GM23338 (cell line): ENCODE measurements around the gene STIM2. TPM values are rescaled to one million over a fixed set of nuclear protein-coding genes. Genes with fewer than 3 reads are reported as not detected.

ENCODE experiments used
- ATAC-seq: fragments of 200-7000 bp; cut with Tn5 transposase; 3 replicates; pipeline ENCODE4 v1.9.1; 2020
- DNase-seq: peaks from one replicate; pipeline ENCODE4 v3.0.0-alpha.2; 2015; ENCODE audit warnings: low spot score
- H2AFZ ChIP-seq: fragments of 200-600 bp; sonication (generic); 2 replicates; pipeline ENCODE4 v1.8.0; 2016; ENCODE audit warnings: antibody characterized with exemption, mild to moderate bottlenecking, moderate library complexity
- H3F3A ChIP-seq: fragments of 200-600 bp; sonication (generic); replicated peaks from 2 replicates; pipeline ENCODE4 v1.8.0; 2017; ENCODE audit warnings: antibody characterized with exemption, mixed run types, low read depth
- H3K27ac ChIP-seq: fragments of 200-600 bp; sonication (generic); 2 replicates; pipeline ENCODE4 v1.6.1; 2016; ENCODE audit warnings: low read depth
- H3K27me3 ChIP-seq: fragments of 200-600 bp; sonication (generic); 2 replicates; pipeline ENCODE4 v1.8.0; 2016; ENCODE audit warnings: mild to moderate bottlenecking, mixed run types, moderate library complexity; ENCODE audit not compliant: insufficient read depth
- H3K36me3 ChIP-seq: fragments of 200-600 bp; sonication (generic); 2 replicates; pipeline ENCODE4 v1.8.0; 2016; ENCODE audit warnings: mild to moderate bottlenecking; ENCODE audit not compliant: insufficient read depth
- H3K4me1 ChIP-seq: fragments of 200-600 bp; sonication (generic); 2 replicates; pipeline ENCODE4 v1.8.0; 2016; ENCODE audit warnings: mild to moderate bottlenecking, moderate library complexity; ENCODE audit not compliant: insufficient read depth
- H3K4me2 ChIP-seq: fragments of 200-600 bp; sonication (generic); 2 replicates; pipeline ENCODE4 v1.7.1; 2017; ENCODE audit warnings: mixed run types
- H3K4me3 ChIP-seq: fragments of 200-600 bp; sonication (generic); 2 replicates; pipeline ENCODE4 v1.6.1; 2016; ENCODE audit warnings: mixed run types
- H3K79me2 ChIP-seq: fragments of 200-600 bp; sonication (generic); replicated peaks from 2 replicates; pipeline ENCODE4 v1.8.0; 2017; ENCODE audit warnings: mild to moderate bottlenecking; ENCODE audit not compliant: insufficient read depth
- H3K9me2 ChIP-seq: fragments of 200-600 bp; sonication (generic); 2 replicates; pipeline ENCODE4 v1.8.0; 2017; ENCODE audit not compliant: insufficient read depth
- H4K20me1 ChIP-seq: fragments of 200-600 bp; sonication (generic); replicated peaks from 2 replicates; pipeline ENCODE4 v1.8.0; 2017; ENCODE audit warnings: mild to moderate bottlenecking; ENCODE audit not compliant: insufficient read depth
- H3K27ac Mint-ChIP-seq: 2 replicates; pipeline ENCODE4 v1.8.0; 2020; ENCODE audit warnings: inconsistent platforms, mild to moderate bottlenecking, moderate library complexity, mixed read lengths
- H3K27me3 Mint-ChIP-seq: 3 replicates; pipeline ENCODE4 v1.8.0; 2022; ENCODE audit warnings: low read depth, mild to moderate bottlenecking, moderate library complexity, mixed read lengths, inconsistent platforms; ENCODE audit not compliant: insufficient read depth, poor library complexity
- H3K36me3 Mint-ChIP-seq: 3 replicates; pipeline ENCODE4 v1.8.0; 2021; ENCODE audit warnings: low read depth, mild to moderate bottlenecking, inconsistent platforms, moderate library complexity, mixed read lengths
- H3K4me1 Mint-ChIP-seq: 3 replicates; pipeline ENCODE4 v1.8.0; 2020; ENCODE audit warnings: mild to moderate bottlenecking, inconsistent platforms, mixed read lengths
- H3K4me3 Mint-ChIP-seq: 3 replicates; pipeline ENCODE4 v1.8.0; 2021; ENCODE audit warnings: moderate library complexity, mild to moderate bottlenecking, inconsistent platforms, mixed read lengths
- H3K9me3 Mint-ChIP-seq: 3 replicates; pipeline ENCODE4 v1.8.0; 2020; ENCODE audit warnings: moderate library complexity, mild to moderate bottlenecking, inconsistent platforms, mixed read lengths
- CREB1 ChIP-seq: fragments of 250-450 bp; sonication (Bioruptor Pico); IDR thresholded peaks from 2 replicates; pipeline ENCODE4 v1.5.0; 2020; ENCODE audit warnings: low read depth, mild to moderate bottlenecking, moderate library complexity
- EZH2 ChIP-seq: fragments of 200-600 bp; sonication (generic); IDR thresholded peaks from one replicate; pipeline ENCODE4 v1.8.0; 2017; ENCODE audit warnings: antibody characterized with exemption, mild to moderate bottlenecking, low read depth; ENCODE audit not compliant: unreplicated experiment
- EZH2phosphoT487 ChIP-seq: fragments of 200-600 bp; sonication (generic); IDR thresholded peaks from one replicate; pipeline ENCODE4 v1.8.1; 2018; ENCODE audit warnings: antibody characterized with exemption; ENCODE audit not compliant: unreplicated experiment
- JUNB ChIP-seq: IDR thresholded peaks from one replicate; pipeline ENCODE4 v1.6.1; 2016; ENCODE audit warnings: antibody characterized with exemption; ENCODE audit not compliant: unreplicated experiment
- NANOG ChIP-seq: IDR thresholded peaks from 2 replicates; pipeline ENCODE4 v1.6.1; 2016; ENCODE audit warnings: antibody characterized with exemption, borderline replicate concordance
- POLR2AphosphoS5 ChIP-seq: IDR thresholded peaks from 2 replicates; pipeline ENCODE4 v1.6.1; 2016; ENCODE audit warnings: antibody characterized with exemption, low read depth
- STAT1 ChIP-seq: IDR thresholded peaks from one replicate; pipeline ENCODE4 v1.6.1; 2016; ENCODE audit warnings: antibody characterized with exemption; ENCODE audit not compliant: unreplicated experiment
- ZNF114 ChIP-seq: fragments of 250-450 bp; sonication (Bioruptor Pico); IDR thresholded peaks from 2 replicates; pipeline ENCODE4 v1.5.0; 2020; ENCODE audit warnings: mild to moderate bottlenecking, moderate library complexity
- ZNF331 ChIP-seq: fragments of 250-450 bp; sonication (Bioruptor Pico); IDR thresholded peaks from 2 replicates; pipeline ENCODE4 v1.5.0; 2020; ENCODE audit warnings: low read depth, mild to moderate bottlenecking, moderate library complexity
- ZNF462 ChIP-seq: fragments of 250-450 bp; sonication (Bioruptor Pico); IDR thresholded peaks from 2 replicates; pipeline ENCODE4 v1.5.0; 2020; ENCODE audit warnings: mild to moderate bottlenecking, moderate library complexity
- polyA plus RNA-seq: library from polyadenylated mRNA; unstranded; fragments of >200 nt; fragmentation: Nextera tagmentation; extraction: Ambion mirVana; gene quantifications from 2 replicates; pipeline ENCODE4 v1.2.1, GENCODE V29; 2016
- total RNA-seq: library from RNA; depleted of rRNA; stranded (reverse); fragments of >200 nt; shearing (Covaris generic); gene quantifications from 2 replicates; pipeline ENCODE4 v1.2.3, GENCODE V29; 2014
- TF ChIP-seq, protein P1 (sequence below), 2 experiments: fragments of 200-600 bp in 1 of 2; sonication (generic) in 1 of 2; conservative IDR thresholded peaks; 2 replicates each; pipeline versions ENCODE4 v1.5.1 to v1.6.1; 2016 to 2017; ENCODE audit warnings: antibody characterized with exemption in 2 of 2, low read depth in 2 of 2, mild to moderate bottlenecking in 2 of 2, moderate library complexity in 1 of 2
- TF ChIP-seq, protein P2 (sequence below): IDR thresholded peaks from 2 replicates; pipeline ENCODE4 v1.6.1; 2016; ENCODE audit warnings: antibody characterized with exemption
- TF ChIP-seq, protein P3 (sequence below): IDR thresholded peaks from one replicate; pipeline ENCODE4 v1.6.1; 2018; ENCODE audit warnings: antibody characterized with exemption; ENCODE audit not compliant: unreplicated experiment

Gene STIM2
- total and polyA plus RNA-seq, 2 experiments from 2014 or later = 13.1 to 17.8 TPM

- no peaks in the 10 kb centered on the region for H3K9me2 ChIP-seq
- H3K27me3 ChIP-seq = no peaks in the 10 kb centered on the region
- Mint-ChIP-seq H3K27ac (no peak overlapping the region), H3K9me3 (no peaks in the 10 kb centered on the region), H3K4me1 (peaks cover 30% of the 10 kb centered on the region), H3K4me3 (no peak overlapping the region), H3K36me3 (no peaks in the 10 kb centered on the region), H3K27me3 (no peaks in the 10 kb centered on the region)
- ATAC-seq = no peak
- H3K27ac ChIP-seq = no peak overlapping the region
- H4K20me1 ChIP-seq = no peaks in the 10 kb centered on the region; the same call in 1 of the 2 replicates
- DNase-seq = no peak
- H3K79me2 ChIP-seq = peaks cover 18% of the 10 kb centered on the region
- H3F3A ChIP-seq = no peaks in the 10 kb centered on the region
- H3K4me1 ChIP-seq = peaks cover 29% of the 10 kb centered on the region
- no peaks in the 10 kb centered on the region for H3K36me3 ChIP-seq
- no peak overlapping the region for H2AFZ ChIP-seq
- peak overlapping the region; percentile 27; the same call in 1 of the 2 replicates for H3K4me2 ChIP-seq
- no peak overlapping the region for H3K4me3 ChIP-seq
- TF ChIP-seq, protein P1, sequence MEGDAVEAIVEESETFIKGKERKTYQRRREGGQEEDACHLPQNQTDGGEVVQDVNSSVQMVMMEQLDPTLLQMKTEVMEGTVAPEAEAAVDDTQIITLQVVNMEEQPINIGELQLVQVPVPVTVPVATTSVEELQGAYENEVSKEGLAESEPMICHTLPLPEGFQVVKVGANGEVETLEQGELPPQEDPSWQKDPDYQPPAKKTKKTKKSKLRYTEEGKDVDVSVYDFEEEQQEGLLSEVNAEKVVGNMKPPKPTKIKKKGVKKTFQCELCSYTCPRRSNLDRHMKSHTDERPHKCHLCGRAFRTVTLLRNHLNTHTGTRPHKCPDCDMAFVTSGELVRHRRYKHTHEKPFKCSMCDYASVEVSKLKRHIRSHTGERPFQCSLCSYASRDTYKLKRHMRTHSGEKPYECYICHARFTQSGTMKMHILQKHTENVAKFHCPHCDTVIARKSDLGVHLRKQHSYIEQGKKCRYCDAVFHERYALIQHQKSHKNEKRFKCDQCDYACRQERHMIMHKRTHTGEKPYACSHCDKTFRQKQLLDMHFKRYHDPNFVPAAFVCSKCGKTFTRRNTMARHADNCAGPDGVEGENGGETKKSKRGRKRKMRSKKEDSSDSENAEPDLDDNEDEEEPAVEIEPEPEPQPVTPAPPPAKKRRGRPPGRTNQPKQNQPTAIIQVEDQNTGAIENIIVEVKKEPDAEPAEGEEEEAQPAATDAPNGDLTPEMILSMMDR (conservative IDR thresholded peaks at IDR 0.05; ENCODE audit: low read depth in 2 of 2) = no peak
- TF ChIP-seq, protein P2, sequence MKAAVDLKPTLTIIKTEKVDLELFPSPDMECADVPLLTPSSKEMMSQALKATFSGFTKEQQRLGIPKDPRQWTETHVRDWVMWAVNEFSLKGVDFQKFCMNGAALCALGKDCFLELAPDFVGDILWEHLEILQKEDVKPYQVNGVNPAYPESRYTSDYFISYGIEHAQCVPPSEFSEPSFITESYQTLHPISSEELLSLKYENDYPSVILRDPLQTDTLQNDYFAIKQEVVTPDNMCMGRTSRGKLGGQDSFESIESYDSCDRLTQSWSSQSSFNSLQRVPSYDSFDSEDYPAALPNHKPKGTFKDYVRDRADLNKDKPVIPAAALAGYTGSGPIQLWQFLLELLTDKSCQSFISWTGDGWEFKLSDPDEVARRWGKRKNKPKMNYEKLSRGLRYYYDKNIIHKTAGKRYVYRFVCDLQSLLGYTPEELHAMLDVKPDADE = no peak
- TF ChIP-seq ZNF114 (CRISPR knock-in tag) = no peak
- TF ChIP-seq STAT1 = no peak
- no peak for TF ChIP-seq CREB1
- no peak for TF ChIP-seq EZH2
- TF ChIP-seq, protein P3, sequence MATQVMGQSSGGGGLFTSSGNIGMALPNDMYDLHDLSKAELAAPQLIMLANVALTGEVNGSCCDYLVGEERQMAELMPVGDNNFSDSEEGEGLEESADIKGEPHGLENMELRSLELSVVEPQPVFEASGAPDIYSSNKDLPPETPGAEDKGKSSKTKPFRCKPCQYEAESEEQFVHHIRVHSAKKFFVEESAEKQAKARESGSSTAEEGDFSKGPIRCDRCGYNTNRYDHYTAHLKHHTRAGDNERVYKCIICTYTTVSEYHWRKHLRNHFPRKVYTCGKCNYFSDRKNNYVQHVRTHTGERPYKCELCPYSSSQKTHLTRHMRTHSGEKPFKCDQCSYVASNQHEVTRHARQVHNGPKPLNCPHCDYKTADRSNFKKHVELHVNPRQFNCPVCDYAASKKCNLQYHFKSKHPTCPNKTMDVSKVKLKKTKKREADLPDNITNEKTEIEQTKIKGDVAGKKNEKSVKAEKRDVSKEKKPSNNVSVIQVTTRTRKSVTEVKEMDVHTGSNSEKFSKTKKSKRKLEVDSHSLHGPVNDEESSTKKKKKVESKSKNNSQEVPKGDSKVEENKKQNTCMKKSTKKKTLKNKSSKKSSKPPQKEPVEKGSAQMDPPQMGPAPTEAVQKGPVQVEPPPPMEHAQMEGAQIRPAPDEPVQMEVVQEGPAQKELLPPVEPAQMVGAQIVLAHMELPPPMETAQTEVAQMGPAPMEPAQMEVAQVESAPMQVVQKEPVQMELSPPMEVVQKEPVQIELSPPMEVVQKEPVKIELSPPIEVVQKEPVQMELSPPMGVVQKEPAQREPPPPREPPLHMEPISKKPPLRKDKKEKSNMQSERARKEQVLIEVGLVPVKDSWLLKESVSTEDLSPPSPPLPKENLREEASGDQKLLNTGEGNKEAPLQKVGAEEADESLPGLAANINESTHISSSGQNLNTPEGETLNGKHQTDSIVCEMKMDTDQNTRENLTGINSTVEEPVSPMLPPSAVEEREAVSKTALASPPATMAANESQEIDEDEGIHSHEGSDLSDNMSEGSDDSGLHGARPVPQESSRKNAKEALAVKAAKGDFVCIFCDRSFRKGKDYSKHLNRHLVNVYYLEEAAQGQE = no peak
- TF ChIP-seq JUNB = no peak
- no peak for TF ChIP-seq POLR2AphosphoS5
- TF ChIP-seq EZH2phosphoT487 = no peak
- TF ChIP-seq ZNF462 = no peak
- TF ChIP-seq NANOG = no peak
- no peak for TF ChIP-seq ZNF331 (CRISPR knock-in tag)
These were observed 51.4 kb downstream of the STIM2 start for GRCh38 chr4:26912069-26912468.
